Endodermal cell (in vitro differentiated cells): Measurements from ENCODE around the gene RBMS3. TPM values are rescaled to one million over a fixed set of nuclear protein-coding genes. Genes with fewer than 3 reads are reported as not detected.

Source experiments
- DNase-seq: peaks from one replicate; pipeline ENCODE4 v3.0.0-alpha.2; 2017
- H3K27ac ChIP-seq: 2 replicates; pipeline ENCODE4 v1.5.1; 2013; ENCODE audit warnings: mild to moderate bottlenecking, low read depth, low read length, moderate library complexity
- H3K27me3 ChIP-seq: 2 replicates; pipeline ENCODE4 v1.6.1; 2013; ENCODE audit warnings: mild to moderate bottlenecking, low read length, moderate library complexity; ENCODE audit not compliant: insufficient read depth, control insufficient read depth, poor library complexity, severe bottlenecking
- H3K36me3 ChIP-seq: 2 replicates; pipeline ENCODE4 v1.7.0; 2013; ENCODE audit warnings: mild to moderate bottlenecking, low read length, moderate library complexity; ENCODE audit not compliant: control insufficient read depth, insufficient read depth
- H3K4me1 ChIP-seq: one replicate; pipeline ENCODE4 v1.7.0; 2013; ENCODE audit warnings: low read length; ENCODE audit not compliant: control insufficient read depth, insufficient read depth
- H3K4me3 ChIP-seq: 2 replicates; pipeline ENCODE4 v1.5.1; 2013; ENCODE audit warnings: mild to moderate bottlenecking, low read length, moderate library complexity
- H3K9ac ChIP-seq: 2 replicates; pipeline ENCODE4 v1.6.1; 2013; ENCODE audit warnings: mild to moderate bottlenecking, low read length, moderate library complexity; ENCODE audit not compliant: poor library complexity, severe bottlenecking; ENCODE audit errors: extremely low read depth
- H3K9me3 ChIP-seq: 2 replicates; pipeline ENCODE4 v1.6.1; 2013; ENCODE audit warnings: mild to moderate bottlenecking, low read length, moderate library complexity; ENCODE audit not compliant: control insufficient read depth
- H3K27ac Mint-ChIP-seq: 2 replicates; pipeline ENCODE4 v1.8.0; 2020; ENCODE audit warnings: mixed read lengths
- H3K27me3 Mint-ChIP-seq: 2 replicates; pipeline ENCODE4 v1.8.0; 2021; ENCODE audit warnings: mild to moderate bottlenecking, mixed read lengths; ENCODE audit not compliant: insufficient read depth
- H3K36me3 Mint-ChIP-seq: 2 replicates; pipeline ENCODE4 v1.8.0; 2020; ENCODE audit warnings: low read depth, mixed read lengths
- H3K4me1 Mint-ChIP-seq: 2 replicates; pipeline ENCODE4 v1.8.0; 2020; ENCODE audit warnings: mixed read lengths
- H3K4me3 Mint-ChIP-seq: 2 replicates; pipeline ENCODE4 v1.8.0; 2020; ENCODE audit warnings: mild to moderate bottlenecking, moderate library complexity, mixed read lengths
- H3K9me3 Mint-ChIP-seq: 2 replicates; pipeline ENCODE4 v1.8.0; 2020; ENCODE audit warnings: mild to moderate bottlenecking, mixed read lengths
- WGBS, 2 experiments: methylation state at CpG; one replicate each; pipeline versions ENCODE4 v1.1.5 to v1.1.7; 2013; ENCODE audit warnings: missing lambda C conversion rate in 2 of 2, mixed read lengths in 1 of 2; ENCODE audit not compliant: insufficient coverage in 1 of 2, insufficient read length in 1 of 2; 5-methylcytosine and 5-hydroxymethylcytosine counted together
- total RNA-seq, 2 donors: library from RNA; stranded (reverse); fragmentation: NEBNext Ultra II Directional in 1 of 2; extraction: Animal tissue kit (Norgen Biotek cat#: 25700) in 1 of 2; gene quantifications; 2 replicates in 1 of 2; 3 replicates in 1 of 2; pipeline ENCODE4 v1.2.1, GENCODE V29; 2021
- TF ChIP-seq, protein P1 (sequence below): fragments of 200-600 bp; sonication (generic); conservative IDR thresholded peaks from 2 replicates; pipeline ENCODE4 v1.5.0; 2021; ENCODE audit warnings: antibody characterized with exemption, mild to moderate bottlenecking

RBMS3 gene
- total RNA-seq, 2 donors from 2014 or later: 2.0 to 7.3 TPM

- H3K36me3 Mint-ChIP-seq: no peaks in the 10 kb centered on the region
- Histone ChIP-seq H3K36me3 (no peaks in the 10 kb centered on the region), H3K9me3 (no peaks in the 10 kb centered on the region), H3K27me3 (no peaks in the 10 kb centered on the region), H3K4me3 (no peak overlapping the region), H3K9ac (no peak overlapping the region), H3K4me1 (no peaks in the 10 kb centered on the region), H3K27ac (no peak overlapping the region)
- peaks cover 7% of the 10 kb centered on the region for H3K4me1 Mint-ChIP-seq
- H3K27me3 Mint-ChIP-seq: no peaks in the 10 kb centered on the region
- no peaks in the 10 kb centered on the region for H3K9me3 Mint-ChIP-seq
- no peak overlapping the region for H3K4me3 Mint-ChIP-seq
- 85 to 100% methylated on average over 1 to 2 of the region's 3 CpGs for WGBS, 2 experiments
- DNase-seq: no peak
- TF ChIP-seq, protein P1, sequence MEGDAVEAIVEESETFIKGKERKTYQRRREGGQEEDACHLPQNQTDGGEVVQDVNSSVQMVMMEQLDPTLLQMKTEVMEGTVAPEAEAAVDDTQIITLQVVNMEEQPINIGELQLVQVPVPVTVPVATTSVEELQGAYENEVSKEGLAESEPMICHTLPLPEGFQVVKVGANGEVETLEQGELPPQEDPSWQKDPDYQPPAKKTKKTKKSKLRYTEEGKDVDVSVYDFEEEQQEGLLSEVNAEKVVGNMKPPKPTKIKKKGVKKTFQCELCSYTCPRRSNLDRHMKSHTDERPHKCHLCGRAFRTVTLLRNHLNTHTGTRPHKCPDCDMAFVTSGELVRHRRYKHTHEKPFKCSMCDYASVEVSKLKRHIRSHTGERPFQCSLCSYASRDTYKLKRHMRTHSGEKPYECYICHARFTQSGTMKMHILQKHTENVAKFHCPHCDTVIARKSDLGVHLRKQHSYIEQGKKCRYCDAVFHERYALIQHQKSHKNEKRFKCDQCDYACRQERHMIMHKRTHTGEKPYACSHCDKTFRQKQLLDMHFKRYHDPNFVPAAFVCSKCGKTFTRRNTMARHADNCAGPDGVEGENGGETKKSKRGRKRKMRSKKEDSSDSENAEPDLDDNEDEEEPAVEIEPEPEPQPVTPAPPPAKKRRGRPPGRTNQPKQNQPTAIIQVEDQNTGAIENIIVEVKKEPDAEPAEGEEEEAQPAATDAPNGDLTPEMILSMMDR: no peak
- no peak overlapping the region for H3K27ac Mint-ChIP-seq
Measured at GRCh38 chr3:29582273-29582672, 301.4 kb downstream of the RBMS3 start.

DNA sequence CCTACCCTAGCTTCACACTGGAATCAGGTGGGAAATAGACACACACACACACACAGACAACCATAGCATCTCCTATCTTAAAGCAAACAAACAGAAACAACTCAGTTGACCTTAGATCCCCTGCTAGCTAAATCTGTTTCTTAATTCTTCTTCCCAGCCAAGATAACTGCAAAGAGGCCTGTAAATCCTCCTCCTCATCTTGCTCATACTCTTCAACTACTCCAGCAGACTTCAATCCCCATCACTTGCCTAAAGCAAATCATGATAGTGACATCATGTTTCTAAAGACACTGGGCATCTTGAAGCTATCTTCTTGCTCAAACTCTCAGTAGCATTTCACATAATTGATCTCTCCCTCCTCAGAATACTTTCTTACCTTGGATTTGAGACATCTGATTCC is 303.0 kb downstream of the RBMS3 start:
- DNase-seq: no peak
- TF ChIP-seq, protein P1: no peak
- Histone ChIP-seq H3K9ac (no peak overlapping the region), H3K9me3 (no peaks in the 10 kb centered on the region), H3K36me3 (no peaks in the 10 kb centered on the region), H3K27me3 (no peaks in the 10 kb centered on the region), H3K27ac (no peak overlapping the region), H3K4me3 (no peak overlapping the region), H3K4me1 (no peaks in the 10 kb centered on the region)
- no peaks in the 10 kb centered on the region for H3K9me3 Mint-ChIP-seq
- H3K27ac Mint-ChIP-seq: no peak overlapping the region
- H3K27me3 Mint-ChIP-seq: no peaks in the 10 kb centered on the region
- H3K36me3 Mint-ChIP-seq: no peaks in the 10 kb centered on the region
- H3K4me3 Mint-ChIP-seq: no peak overlapping the region
- H3K4me1 Mint-ChIP-seq: peaks cover 9% of the 10 kb centered on the region

DNA sequence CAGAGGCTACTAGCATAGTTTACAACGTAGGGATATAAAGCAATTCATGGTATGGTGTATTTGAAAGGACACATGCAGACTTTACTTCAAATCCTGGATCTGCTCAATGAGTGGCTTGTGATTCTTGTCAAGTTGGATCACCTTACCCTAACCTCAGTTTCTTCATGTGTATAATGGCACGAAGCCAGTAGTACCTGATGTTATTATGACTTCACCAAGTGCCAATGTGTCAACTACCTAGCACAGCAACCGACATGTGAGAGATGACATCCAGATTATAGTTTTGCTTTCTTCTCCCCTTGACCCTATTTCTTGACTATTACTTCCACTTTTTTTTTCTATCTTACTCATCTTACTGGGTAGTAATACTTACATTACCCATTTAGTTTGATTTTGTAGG is 304.5 kb downstream of the RBMS3 start:
- DNase-seq: no peak
- Mint-ChIP-seq H3K9me3 (no peaks in the 10 kb centered on the region), H3K27ac (no peak overlapping the region), H3K36me3 (no peaks in the 10 kb centered on the region), H3K4me3 (no peak overlapping the region), H3K27me3 (no peaks in the 10 kb centered on the region), H3K4me1 (peaks cover 9% of the 10 kb centered on the region)
- Histone ChIP-seq H3K9ac (no peak overlapping the region), H3K27me3 (no peaks in the 10 kb centered on the region), H3K9me3 (no peaks in the 10 kb centered on the region), H3K36me3 (no peaks in the 10 kb centered on the region), H3K4me3 (no peak overlapping the region), H3K4me1 (no peaks in the 10 kb centered on the region), H3K27ac (no peak overlapping the region)
- WGBS, 2 experiments: 90 to 92% methylated on average over 3 of the region's 3 CpGs
- TF ChIP-seq, protein P1: no peak
